Anterior cingulate cortex (tissue), 58 donors: Measurements from ENCODE around the gene EVI5.
"Not testable (repeated sequence)": the region's sequence is repeated elsewhere in the genome, so short reads cannot be mapped to it uniquely, and the experiment has no call there.

Experiments used
- DNase-seq, 58 donors: peaks; one replicate each; lab custom pipeline; 2025; lab: John Stamatoyannopoulos, UW

EVI5 gene

DNA sequence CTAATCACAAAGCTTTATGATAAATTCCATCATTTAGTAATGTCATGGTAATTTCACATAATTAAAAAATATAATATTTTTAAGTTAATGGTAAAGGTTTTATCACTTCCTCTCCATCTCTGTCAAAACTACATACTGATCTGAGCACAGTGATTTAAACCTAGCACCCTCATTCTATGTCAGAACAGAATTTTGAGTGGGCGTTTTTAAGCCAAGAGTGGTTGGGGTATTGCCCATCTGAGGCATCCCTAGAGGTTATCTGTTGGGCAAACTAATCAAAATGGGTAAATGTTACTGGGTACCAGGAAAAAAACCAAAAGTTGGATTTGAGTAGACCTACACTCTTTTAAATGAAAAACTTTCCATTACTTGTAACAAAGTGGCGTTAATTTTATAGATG, 197.5 kb downstream of the EVI5 start:
- no peak for DNase-seq

DNA sequence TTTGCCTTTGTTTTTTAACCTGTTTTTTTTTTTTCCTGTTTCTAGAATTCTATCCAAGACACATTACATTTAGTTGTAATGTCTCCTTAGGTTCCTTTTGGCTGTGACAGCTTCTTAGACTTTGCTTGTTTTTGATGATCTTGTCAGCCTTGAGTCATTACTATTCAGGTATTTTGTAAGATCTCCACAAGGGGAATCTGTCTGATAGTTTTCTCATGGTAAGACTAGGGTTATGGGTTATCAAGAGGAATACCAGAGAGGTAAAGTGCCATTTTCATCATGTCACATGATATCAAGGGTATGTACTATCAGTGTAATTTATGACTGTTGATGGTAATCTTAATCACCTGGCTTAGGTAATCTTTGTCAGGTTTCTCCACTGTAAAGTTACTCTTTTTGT, 199.1 kb downstream of the EVI5 start:
- DNase-seq = no peak

GRCh38 chr1:92584810-92585209, 200.1 kb downstream of the EVI5 start:
- not testable (repeated sequence) for DNase-seq

DNA sequence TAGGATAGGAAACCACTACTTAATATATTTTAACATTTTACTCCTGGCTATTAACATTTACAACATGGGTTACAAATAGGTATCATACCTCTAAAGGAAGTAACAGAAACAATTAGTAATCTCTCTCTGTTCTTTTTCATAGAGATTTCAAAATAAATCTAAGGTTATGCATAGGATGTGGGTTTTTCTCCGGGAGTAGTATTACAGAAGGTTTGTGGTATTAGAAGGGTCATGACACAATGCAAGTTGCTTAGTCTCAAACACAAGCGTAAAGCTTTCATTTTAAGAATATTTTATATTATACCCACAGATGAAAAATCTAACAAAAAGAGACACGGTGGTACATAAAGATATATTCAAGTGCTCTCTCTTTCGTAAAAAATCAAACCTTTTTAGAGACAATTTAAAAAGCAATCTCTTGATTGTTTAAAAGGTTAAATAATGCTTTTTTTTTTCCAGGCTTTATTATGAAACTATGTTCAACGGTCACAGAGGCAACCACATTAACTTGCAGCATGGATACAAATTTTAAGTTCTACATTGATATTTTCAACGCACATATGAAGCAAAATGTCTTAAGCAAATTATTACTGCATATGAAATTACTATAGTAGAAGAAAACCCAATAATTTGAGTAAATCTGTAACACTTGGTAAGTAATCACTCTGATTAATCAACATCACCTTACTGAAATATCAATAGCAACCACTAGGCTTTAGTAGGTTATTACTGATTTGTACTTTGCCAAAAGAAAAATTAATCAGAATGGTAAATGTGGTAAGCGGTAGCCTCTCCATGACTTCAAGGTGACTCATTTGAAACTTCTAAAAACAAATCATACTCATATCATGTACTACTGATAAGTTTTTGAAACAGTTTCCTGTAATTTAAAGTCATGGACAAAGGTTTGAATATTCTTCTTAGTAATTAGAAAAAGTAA, 200.8 kb downstream of the EVI5 start:
- DNase-seq = no peak

DNA sequence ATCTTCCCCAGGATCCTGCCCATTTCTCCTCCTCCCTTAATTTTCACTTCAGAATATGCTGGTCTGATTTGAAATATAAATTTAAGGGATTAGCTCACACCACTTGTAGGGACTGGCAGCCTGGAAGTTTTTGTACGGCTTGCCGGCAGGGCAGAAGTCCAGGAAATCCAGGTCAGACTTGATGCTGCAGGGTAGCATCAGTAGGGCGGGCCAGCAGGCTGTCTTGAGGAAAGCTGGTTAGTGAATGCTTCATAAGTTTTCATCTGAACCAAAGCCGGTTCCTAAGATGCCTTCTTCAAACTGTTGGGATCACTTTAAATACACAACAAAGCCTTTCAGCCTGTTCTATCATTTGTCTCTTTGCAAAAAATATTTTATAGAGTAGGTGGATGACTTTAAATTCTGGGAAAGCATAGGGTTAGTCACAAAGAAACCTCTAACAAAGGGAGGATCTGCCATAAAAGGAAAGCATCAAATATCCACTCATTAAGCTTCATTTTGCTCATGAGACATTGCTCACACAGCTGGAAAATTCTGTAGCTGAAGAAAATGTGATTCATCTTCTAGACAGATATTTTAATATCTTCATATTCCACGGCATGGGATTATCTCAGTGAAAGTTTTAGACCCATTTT, 207.5 kb downstream of the EVI5 start:
- peak in 12 of 58 donors; percentile 0 to 15 (median 2) for DNase-seq

GRCh38 chr1:92575123-92575522, 209.8 kb downstream of the EVI5 start:
- no peak for DNase-seq

DNA sequence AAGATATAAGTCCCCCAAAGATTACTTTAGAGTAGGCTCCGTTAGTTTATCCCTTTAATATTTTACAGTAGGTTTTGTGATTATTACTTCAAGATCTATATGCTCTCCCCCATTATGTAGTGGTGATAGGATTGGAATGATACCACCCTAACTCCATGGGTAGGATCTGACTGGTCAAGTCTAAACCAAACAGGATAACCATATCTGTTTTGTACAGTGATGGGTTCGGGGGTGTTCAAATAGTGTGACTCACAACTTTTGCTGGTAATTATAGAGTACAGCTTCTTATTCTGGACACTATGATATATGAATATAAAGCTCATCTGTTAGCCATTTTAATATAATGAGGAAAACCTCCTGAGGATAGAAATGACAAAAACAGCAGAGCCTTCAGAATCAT, 212.4 kb downstream of the EVI5 start:
- no peak for DNase-seq

DNA sequence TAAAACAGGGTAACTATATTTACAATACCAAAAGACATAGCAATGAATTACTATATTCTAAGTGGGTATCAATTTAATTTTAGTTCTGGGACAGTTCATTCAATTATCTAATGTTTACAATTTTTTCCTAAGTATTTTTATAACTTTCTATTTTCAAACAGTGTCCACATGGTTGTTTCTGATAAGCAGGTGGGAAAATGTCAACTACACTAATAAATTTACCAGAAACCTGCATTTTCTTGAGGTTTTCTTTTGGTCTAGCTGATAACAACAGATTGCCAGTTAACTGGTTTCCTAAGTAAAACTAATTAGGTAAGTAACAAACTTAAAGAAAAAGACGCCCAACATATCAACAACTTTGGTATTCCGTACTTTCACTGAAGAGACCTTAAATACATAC, 213.3 kb downstream of the EVI5 start:
- no peak for DNase-seq

DNA sequence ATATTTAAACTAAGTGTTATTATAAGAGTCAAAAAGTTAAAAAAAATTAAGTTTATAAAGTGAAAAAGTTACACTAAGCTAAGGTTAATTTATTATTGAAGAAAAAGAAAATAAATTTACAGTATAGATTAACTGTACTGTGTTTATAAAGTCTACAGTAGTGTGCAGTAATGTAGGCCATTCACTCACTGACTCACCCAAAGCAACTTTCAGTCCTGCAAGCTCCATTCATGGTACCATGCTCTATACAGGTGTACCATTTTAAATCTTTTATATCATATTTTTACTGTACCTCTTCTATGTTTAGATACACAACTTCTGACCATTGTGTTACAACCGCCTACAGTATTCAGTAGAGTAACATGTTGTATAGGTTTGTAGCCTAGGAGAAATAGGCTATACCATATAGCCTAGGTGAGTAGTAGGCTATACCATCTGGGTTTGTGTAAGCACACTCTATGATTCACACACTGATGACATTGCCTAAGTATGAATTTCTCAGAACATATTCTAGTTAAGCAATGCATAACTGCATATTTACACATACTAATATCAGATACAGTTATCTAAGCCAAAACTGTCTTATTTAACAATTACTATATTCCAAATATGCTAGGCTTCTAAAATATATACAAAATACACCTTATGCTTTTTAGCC, 217.6 kb downstream of the EVI5 start:
- DNase-seq = no peak

DNA sequence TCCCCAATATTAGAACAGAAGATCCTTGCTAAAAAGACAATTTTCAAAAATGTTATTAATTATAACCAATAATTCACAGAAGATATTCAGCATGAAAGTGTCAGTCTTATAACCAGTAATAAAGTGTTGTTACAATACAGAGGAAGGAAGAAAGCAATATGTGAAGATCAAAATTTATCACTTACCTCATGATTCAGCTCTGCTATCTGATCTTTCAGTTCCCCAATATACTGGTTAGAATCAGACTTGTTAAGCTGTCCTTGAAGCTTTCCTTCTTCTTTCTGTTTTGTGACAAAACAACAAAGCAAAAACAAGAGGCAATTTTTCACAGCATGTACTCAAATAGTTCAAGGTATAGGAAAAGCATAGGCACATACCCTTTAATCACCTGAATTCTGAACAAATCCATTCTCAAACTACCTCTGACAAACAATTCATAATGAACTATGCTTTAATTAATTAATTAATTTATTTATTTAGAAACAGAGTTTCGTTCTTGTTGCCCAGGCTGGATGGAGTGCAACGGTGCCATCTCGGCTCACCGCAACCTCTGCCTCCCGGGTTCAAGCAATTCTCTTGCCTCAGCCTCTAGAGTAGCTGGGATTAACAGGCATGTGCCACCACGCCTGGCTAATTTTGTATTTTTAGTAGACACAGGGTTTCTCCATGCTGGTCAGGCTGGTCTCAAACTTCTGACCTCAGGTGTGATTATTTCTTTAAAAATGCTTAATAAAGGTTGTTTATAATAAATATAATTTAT, 221.3 kb downstream of the EVI5 start:
- no peak for DNase-seq

- DNase-seq = no peak
Observed at GRCh38 chr1:92556350-92556749, 228.6 kb downstream of the EVI5 start.

GRCh38 chr1:92554216-92554615, 230.7 kb downstream of the EVI5 start:
- DNase-seq = no peak

- DNase-seq = no peak
Observed at GRCh38 chr1:92551916-92552315, 233.0 kb downstream of the EVI5 start.

DNA sequence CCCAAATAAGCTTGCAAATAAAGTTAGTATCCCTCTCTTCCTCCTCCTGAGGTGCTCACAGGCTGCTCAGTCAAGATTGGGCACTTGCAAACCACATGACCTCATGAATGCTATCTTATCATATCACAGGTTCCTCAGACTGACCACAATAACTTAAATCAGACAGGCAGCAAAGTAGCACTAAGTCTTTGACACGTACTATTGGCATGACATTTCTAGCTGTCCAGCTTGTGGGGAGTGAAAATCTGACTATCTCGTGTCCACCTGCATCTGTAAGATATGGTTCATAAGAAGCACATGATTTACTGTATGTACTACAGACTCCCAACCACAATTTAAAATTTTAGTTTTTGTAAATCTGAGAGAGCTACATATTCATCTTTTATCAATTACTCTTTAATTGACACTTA, 240.1 kb downstream of the EVI5 start:
- no peak for DNase-seq

- no peak for DNase-seq
Observed at GRCh38 chr1:92543131-92544055, 241.5 kb downstream of the EVI5 start.

DNA sequence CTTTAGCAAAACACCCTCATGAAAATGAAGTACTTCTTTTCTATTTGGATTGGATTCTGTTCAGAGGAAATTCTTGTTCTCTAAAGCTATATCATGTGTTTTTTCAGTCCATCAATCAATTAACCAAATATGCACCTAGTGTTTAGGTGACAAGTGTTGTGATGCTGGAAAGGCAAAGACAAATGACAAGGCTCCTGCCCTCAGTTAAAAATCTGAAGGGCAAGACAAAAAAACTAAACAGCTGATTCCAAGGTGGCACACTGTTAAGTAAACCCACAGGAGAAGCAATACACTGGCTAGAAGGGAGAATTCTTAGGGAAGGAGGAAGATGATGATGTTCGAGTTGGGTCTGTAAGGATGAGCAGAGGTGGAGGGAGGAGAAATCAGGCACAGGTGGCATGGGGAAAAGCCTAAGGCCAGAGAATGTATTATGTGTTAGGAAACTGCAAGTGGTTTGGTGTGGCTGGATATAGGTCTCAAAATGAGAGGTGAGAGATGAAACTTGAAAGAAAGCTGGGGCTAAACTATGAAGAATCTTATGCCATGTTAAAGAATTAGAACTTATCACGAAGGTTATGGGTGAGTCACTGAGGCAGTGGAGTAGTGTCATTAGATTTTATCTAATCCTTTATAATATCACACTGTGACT, 246.4 kb downstream of the EVI5 start:
- no peak for DNase-seq

DNA sequence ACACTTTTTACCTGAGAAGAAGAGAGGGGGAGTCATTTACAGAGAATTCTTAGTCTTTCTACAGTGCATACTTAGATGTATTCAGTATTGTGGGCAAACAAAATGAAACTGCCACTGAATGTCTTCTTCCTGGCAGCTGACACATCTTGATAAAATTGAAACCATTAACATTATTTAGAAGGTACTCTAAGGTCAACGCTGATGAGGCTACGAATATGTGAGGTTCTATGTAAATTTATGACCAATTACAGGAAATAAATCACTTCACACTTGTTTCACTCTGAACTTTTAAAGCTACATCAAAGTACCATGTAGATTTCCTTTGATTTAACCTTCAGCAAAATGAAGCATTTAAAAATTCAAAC, 246.9 kb downstream of the EVI5 start:
- DNase-seq = no peak

- DNase-seq = no peak
Observed at GRCh38 chr1:92536980-92537884, 247.7 kb downstream of the EVI5 start.
